Stimulated activated memory B cell treated with anti-CD40 and anti-IgM and Interleukin-4, amounts not matched to agents 10 μg/mL and 1 μg/mL and 100 μg/mL, for 72 hours (primary cell): ENCODE results near the gene TMEM168.

Source experiments
- ATAC-seq: fragments of 150-1000 bp; cut with Tn5 transposase; 2 replicates; pipeline ENCODE4 v1.10.0; 2021
- H3K27ac Mint-ChIP-seq: one replicate; pipeline ENCODE4 v1.8.0; 2022; ENCODE audit warnings: mild to moderate bottlenecking, mixed read lengths
- H3K27me3 Mint-ChIP-seq: one replicate; pipeline ENCODE4 v1.8.0; 2022; ENCODE audit warnings: mixed read lengths
- H3K36me3 Mint-ChIP-seq: one replicate; pipeline ENCODE4 v1.8.0; 2022; ENCODE audit warnings: mixed read lengths
- H3K4me1 Mint-ChIP-seq: one replicate; pipeline ENCODE4 v1.8.0; 2022; ENCODE audit warnings: mixed read lengths
- H3K4me3 Mint-ChIP-seq: one replicate; pipeline ENCODE4 v1.8.0; 2022; ENCODE audit warnings: mild to moderate bottlenecking, moderate library complexity, mixed read lengths
- H3K9me3 Mint-ChIP-seq: one replicate; pipeline ENCODE4 v1.8.0; 2022; ENCODE audit warnings: mixed read lengths

Gene TMEM168

DNA sequence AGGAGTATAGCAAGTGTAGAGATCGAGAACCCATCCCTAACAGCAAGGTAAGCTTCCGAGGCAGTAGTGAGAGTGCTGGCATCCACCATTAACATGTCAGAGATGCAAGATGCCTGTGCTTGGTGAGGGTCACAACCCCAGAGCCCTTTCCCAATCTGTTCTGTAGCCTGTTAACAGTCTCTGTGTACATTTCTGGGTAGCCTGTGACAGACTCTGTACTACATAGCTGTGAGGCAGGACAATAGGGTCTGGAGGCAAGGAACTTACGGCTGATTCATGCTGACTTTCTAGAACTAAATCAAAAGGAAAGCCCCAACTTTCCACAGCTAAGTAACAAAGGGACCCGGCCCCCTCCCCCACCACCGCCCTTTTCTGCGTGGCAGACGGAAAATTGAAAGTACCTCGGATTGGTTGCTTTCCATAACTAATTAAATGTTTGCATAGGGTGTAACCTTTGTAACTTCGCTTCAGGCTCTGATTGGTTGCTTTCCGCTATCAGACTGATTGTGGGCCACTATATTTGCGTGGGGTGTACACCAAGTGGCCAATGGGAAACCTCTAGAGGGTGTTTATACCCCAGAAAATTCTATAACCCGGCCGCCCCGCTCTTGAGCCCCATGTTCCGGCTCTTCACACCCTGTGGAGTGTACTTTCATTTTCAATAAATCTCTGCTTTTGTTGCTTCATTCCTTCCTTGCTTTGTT, 1.4 kb upstream of the TMEM168 start:
- Mint-ChIP-seq H3K4me3 (no peak overlapping the region), H3K4me1 (peaks cover 37% of the 10 kb centered on the region)
- no peak for ATAC-seq

DNA sequence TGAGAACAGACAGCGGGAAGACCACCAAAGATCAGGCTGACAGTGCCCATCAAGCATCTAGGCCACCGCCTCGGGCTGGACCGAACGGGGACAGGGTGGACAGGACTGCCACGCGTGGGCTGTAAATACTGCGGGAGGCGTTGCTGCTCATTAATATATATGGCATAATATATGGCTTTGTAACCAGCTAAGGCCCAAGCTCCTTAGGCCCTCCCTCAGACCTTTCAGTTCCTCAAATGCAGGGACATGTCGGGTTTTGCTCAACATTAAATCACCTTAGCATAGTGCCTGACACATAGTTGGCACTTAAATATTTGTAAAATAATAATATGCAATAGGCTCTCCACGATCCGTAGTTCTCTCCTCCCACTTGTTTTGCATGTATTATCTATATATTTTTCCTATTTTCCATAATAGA, 402 bp upstream of the TMEM168 start:
- Mint-ChIP-seq H3K9me3 (no peaks in the 10 kb centered on the region), H3K27me3 (no peaks in the 10 kb centered on the region), H3K36me3 (peaks cover 6% of the 10 kb centered on the region), H3K4me1 (peaks cover 37% of the 10 kb centered on the region), H3K27ac (peak overlapping the region; percentile 95), H3K4me3 (peak overlapping the region; percentile 86)
- ATAC-seq: peak; percentile 81

More for the DNA sequence above, 1.4 kb upstream of the TMEM168 start:
- Mint-ChIP-seq H3K36me3 (peaks cover 6% of the 10 kb centered on the region), H3K9me3 (no peaks in the 10 kb centered on the region), H3K27ac (no peak overlapping the region), H3K27me3 (no peaks in the 10 kb centered on the region)

DNA sequence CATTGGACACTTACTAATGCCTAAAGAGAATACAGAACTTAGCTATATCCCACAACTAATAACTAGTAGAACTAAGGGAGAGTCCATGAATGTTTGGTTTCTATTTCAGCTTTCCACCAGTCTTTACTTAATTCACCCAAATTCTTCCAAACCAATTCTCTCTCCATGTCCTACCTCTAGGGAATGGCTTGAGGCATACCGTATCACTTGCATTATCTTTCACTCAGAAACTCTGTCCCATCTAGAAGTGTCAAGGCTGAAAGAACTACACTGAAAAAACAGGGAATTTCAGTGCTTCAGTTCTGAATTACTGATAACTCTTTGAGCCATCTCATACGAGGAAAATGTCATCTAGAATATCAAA, 758 bp downstream of the TMEM168 start:
- H3K27me3 Mint-ChIP-seq: no peaks in the 10 kb centered on the region
- ATAC-seq: no peak
- H3K9me3 Mint-ChIP-seq: no peaks in the 10 kb centered on the region
- peak overlapping the region; percentile 86 for H3K4me3 Mint-ChIP-seq
- peaks cover 37% of the 10 kb centered on the region for H3K4me1 Mint-ChIP-seq
- peaks cover 8% of the 10 kb centered on the region for H3K36me3 Mint-ChIP-seq
- peak overlapping the region; percentile 95 for H3K27ac Mint-ChIP-seq

DNA sequence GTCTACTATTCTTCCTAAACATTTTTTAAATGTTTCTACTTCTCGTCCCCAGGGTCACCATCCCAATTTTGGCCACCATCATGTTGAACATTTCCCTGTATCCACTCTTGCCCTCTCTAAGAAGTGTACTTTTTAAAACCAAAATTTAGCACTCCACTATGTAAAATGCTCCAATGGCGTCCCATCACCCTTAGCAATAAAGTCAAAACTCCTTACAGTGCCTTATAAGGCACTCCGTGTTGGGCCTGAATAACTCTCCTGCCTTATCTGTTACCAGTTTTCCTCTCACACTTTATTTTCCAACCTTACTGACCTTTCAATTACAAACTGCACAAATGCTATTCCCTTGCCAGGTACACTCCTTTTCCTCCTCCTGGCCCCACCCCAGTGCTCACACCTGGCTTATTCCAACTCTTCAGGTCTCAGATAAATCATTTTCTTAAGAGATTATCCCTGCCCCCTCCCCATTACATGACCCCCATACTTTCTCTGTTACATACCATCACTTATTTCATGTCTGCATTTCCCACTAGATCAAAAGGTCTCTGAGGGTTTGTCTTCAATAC, 1.3 kb downstream of the TMEM168 start:
- H3K9me3 Mint-ChIP-seq: no peaks in the 10 kb centered on the region
- H3K27ac Mint-ChIP-seq: peak overlapping the region; percentile 95
- peak overlapping the region; percentile 86 for H3K4me3 Mint-ChIP-seq
- no peak for ATAC-seq
- H3K4me1 Mint-ChIP-seq: peaks cover 37% of the 10 kb centered on the region
- no peaks in the 10 kb centered on the region for H3K27me3 Mint-ChIP-seq
- peaks cover 14% of the 10 kb centered on the region for H3K36me3 Mint-ChIP-seq

DNA sequence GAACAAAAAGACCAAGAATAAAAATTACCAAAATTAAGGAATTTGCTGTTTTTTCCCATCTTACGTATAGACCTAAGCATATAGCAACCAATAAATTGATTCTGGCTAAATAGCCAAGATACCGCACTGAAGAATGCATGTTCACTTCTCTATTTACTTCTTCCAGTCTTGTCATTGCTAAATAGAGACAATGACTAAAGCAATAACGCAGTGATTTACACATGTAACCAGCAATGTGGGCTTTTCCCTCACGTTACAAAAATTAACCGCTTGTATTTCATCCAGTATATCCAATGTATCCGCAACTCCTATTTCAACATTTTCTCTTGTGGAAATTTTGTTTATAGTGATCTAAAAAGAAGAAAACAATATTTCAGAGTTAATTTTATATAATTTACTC, 5.6 kb downstream of the TMEM168 start:
- no peak for ATAC-seq
- peaks cover 46% of the 10 kb centered on the region for H3K36me3 Mint-ChIP-seq
- H3K27ac Mint-ChIP-seq: no peak overlapping the region
- H3K4me3 Mint-ChIP-seq: no peak overlapping the region
- H3K9me3 Mint-ChIP-seq: no peaks in the 10 kb centered on the region
- no peaks in the 10 kb centered on the region for H3K27me3 Mint-ChIP-seq
- H3K4me1 Mint-ChIP-seq: peaks cover 43% of the 10 kb centered on the region

DNA sequence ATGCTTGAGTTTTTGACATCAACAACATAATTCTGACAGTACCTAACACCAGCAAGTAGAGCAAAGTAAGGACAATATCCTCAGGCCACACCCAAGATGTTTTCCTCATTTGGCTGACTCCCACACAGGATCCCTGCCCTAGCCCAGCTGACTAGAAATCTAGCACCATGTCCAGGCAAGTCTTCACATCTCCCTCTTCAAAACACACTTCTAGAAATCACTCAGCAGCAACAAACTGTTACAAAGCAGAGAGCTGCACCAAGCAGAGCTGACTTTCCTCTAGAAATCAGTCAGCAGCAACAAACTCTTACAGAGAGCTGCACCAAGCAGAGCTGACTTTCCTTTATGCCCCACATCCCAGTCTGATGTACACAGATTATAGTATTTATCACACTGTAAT, 7.7 kb downstream of the TMEM168 start:
- Mint-ChIP-seq H3K27me3 (no peaks in the 10 kb centered on the region), H3K27ac (no peak overlapping the region), H3K9me3 (no peaks in the 10 kb centered on the region), H3K4me1 (peaks cover 26% of the 10 kb centered on the region), H3K36me3 (peaks cover 55% of the 10 kb centered on the region), H3K4me3 (no peak overlapping the region)
- ATAC-seq: no peak

DNA sequence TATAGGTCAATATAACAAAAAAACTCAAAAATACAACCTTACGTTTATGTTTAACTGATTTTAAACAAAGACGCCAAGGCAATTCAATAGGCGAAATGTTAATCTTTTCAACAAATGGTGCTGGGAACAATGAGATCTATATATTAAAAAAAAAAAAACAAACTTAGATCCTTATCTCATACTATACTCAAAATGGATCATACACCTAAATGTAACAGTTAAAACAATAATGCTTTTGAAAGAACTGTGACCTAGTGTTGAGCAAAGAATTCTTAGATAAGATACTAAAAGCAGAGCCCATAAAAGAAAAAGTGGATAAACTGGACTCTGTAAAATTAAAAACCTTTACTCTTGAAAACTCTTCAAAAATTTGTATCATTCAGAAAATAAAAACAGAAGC, 8.6 kb downstream of the TMEM168 start:
- Mint-ChIP-seq H3K4me3 (no peak overlapping the region), H3K27ac (no peak overlapping the region), H3K4me1 (peaks cover 25% of the 10 kb centered on the region), H3K27me3 (no peaks in the 10 kb centered on the region), H3K9me3 (no peaks in the 10 kb centered on the region), H3K36me3 (peaks cover 60% of the 10 kb centered on the region)
- no peak for ATAC-seq

DNA sequence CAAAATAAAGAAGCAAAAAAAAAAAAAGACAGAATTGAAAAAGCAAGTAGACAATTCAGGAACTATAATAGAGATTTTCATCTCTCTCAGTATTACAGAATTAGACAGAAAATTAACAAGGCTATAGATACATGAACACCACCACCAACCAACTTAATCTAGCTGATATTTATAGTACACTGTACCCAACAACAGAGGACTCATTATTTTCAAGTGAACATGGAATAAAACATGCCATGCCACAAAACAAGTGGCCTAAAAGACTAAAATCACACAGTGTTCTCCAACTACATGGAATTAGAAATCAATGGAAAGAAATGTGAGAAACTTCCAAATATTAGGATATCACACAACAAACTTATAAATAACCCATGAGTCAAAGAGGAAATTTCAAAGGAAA, 9.1 kb downstream of the TMEM168 start:
- Mint-ChIP-seq H3K4me3 (no peak overlapping the region), H3K27ac (no peak overlapping the region)
- no peak for ATAC-seq

DNA sequence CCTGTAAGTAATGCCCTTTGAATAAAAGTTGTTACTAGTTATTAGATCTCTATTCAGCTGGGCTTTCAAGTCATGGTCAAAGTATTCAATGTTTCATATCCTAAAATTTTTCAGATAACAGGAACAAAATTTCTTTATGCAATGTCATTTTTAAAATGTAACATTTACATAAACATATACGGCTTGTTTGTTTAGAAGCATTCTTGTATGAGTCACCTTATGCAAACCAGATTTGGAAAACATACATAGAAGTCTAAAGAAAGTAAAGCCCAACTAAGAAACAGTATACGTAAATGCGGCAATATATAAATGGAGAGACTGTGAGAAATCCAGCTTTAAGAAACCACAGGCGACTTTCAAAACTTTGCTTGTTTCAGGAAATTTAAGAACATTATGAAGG, 10.5 kb downstream of the TMEM168 start:
- H3K4me1 Mint-ChIP-seq: peaks cover 25% of the 10 kb centered on the region
- no peak overlapping the region for H3K27ac Mint-ChIP-seq
- no peak for ATAC-seq
- H3K27me3 Mint-ChIP-seq: no peaks in the 10 kb centered on the region
- no peak overlapping the region for H3K4me3 Mint-ChIP-seq
- no peaks in the 10 kb centered on the region for H3K9me3 Mint-ChIP-seq
- H3K36me3 Mint-ChIP-seq: peaks cover 60% of the 10 kb centered on the region

More for the DNA sequence above, 9.1 kb downstream of the TMEM168 start:
- Mint-ChIP-seq H3K36me3 (peaks cover 60% of the 10 kb centered on the region), H3K27me3 (no peaks in the 10 kb centered on the region), H3K9me3 (no peaks in the 10 kb centered on the region), H3K4me1 (peaks cover 25% of the 10 kb centered on the region)

DNA sequence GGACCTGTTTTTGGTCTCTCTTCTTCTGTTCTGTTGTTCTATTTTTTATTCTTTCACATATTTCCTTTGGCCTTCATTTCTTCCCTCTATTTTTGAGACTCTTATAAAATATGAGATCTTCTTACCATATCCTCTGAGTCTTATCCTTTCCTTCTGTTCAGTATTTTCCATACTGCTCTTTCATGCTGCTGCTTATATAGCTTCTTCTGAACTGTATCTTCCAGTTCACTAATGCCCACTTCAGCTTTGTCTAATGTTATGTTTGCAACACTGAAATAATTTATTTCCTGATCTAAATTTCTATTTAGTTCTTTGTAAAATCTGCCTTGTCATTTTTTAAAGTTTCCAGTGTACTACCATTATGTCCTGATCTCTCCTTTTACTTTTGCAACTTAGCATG, 12.8 kb downstream of the TMEM168 start:
- Mint-ChIP-seq H3K4me1 (peaks cover 18% of the 10 kb centered on the region), H3K27me3 (no peaks in the 10 kb centered on the region), H3K27ac (no peak overlapping the region), H3K9me3 (no peaks in the 10 kb centered on the region), H3K36me3 (peaks cover 42% of the 10 kb centered on the region), H3K4me3 (no peak overlapping the region)
- ATAC-seq: no peak

DNA sequence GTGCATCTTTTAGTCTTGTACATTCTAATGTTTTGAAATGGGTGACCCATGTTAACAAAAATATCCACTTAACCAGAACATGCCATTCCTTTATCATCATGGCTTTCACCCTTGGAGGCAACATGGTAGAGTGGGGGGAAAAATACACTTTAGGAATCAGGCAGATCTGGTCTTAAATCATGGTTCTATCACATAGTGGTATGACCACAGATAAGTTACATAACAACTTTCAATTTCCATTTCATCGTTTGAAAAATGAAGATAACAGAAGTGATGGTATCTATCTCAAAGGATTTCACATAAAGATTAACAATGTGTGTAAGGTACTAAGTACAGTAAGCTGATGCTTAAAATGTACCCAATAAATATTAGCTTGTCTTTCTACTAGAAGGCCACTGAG, 19.0 kb downstream of the TMEM168 start:
- ATAC-seq: no peak
- H3K27me3 Mint-ChIP-seq: no peaks in the 10 kb centered on the region
- no peaks in the 10 kb centered on the region for H3K4me1 Mint-ChIP-seq
- H3K27ac Mint-ChIP-seq: no peak overlapping the region
- H3K36me3 Mint-ChIP-seq: peaks cover 14% of the 10 kb centered on the region
- H3K9me3 Mint-ChIP-seq: no peaks in the 10 kb centered on the region
- no peak overlapping the region for H3K4me3 Mint-ChIP-seq

DNA sequence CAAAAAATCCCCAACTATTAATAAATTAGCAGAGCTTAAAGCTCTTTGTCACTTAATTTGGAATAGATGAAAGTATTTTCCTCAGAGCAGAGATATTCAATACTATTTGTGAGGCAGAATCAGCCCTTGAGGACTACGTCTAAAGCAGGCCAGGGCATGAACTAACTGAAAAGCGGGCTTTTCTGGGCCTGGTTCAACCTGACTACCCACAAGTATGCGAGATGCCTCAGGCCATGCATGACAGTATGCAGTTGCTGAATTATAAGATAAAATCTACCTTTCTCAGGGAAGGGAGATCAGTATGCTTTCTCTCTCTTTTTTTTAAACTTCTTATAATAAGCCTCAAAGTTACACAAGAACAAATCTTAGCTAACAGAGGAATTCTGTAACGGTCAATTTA, 20.1 kb downstream of the TMEM168 start:
- Mint-ChIP-seq H3K9me3 (no peaks in the 10 kb centered on the region), H3K36me3 (peaks cover 14% of the 10 kb centered on the region), H3K27ac (no peak overlapping the region), H3K27me3 (no peaks in the 10 kb centered on the region), H3K4me3 (no peak overlapping the region), H3K4me1 (no peaks in the 10 kb centered on the region)
- ATAC-seq: no peak

DNA sequence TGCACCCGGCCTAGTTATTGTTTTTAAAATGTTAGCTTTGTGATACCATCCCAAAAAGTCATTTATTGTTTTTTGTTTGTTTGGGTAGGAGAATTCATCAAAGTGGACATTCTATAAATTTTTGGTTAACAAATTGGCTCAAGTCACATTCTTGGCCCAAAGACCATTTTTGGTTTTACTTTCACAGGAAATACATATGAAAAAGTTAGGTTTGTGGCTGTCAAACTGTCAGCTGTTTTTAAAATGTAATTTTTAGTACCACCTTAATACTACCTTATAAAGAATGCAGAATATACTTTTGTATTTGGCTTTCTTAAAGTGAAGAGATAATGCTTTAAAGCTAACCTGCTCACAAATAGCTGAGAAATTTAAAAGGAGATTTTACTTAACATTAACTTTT, 25.1 kb downstream of the TMEM168 start:
- no peaks in the 10 kb centered on the region for H3K4me1 Mint-ChIP-seq
- H3K27me3 Mint-ChIP-seq: no peaks in the 10 kb centered on the region
- peaks cover 30% of the 10 kb centered on the region for H3K36me3 Mint-ChIP-seq
- H3K4me3 Mint-ChIP-seq: no peak overlapping the region
- H3K9me3 Mint-ChIP-seq: no peaks in the 10 kb centered on the region
- no peak overlapping the region for H3K27ac Mint-ChIP-seq
- ATAC-seq: no peak

DNA sequence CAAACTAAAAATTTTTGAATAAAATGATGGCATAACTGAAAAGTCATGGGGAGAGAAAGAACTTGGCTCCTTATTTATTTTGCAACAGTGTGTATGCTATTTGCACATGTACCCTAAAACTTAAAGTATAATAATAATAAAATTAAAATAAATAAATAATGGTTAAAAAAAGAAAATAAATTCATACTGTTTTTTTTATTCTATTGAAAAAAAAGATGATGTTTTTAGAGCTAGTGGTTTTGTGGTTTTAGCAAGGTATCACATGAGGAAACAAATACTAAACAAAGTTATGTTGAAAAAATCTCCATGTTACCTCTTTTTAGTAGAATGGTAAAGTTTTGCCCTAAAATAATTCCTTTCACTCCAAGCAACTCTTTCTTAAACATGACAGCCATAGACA, 26.2 kb downstream of the TMEM168 start:
- Mint-ChIP-seq H3K9me3 (no peaks in the 10 kb centered on the region), H3K4me3 (no peak overlapping the region)

DNA sequence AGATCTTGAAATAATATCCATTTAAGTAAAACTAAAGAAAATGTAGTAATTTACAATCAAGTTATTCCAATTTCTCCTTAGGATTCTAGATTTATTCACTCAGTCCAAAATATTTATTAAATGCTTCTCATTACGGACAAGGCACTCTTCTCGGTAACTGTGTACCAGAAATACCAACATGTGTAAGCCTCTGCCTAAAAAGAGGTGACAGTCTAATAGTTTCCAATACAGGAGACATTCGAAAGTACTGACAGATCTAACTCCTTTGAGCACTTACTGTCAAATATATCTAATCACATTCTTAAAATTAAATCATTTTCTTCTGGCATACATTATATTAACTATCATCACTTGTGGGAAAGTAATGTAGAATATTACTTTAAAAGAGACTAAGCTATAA, 26.9 kb downstream of the TMEM168 start:
- no peaks in the 10 kb centered on the region for H3K9me3 Mint-ChIP-seq
- H3K27ac Mint-ChIP-seq: no peak overlapping the region
- no peaks in the 10 kb centered on the region for H3K27me3 Mint-ChIP-seq
- peaks cover 24% of the 10 kb centered on the region for H3K36me3 Mint-ChIP-seq
- H3K4me1 Mint-ChIP-seq: no peaks in the 10 kb centered on the region
- H3K4me3 Mint-ChIP-seq: no peak overlapping the region
- ATAC-seq: no peak

More for the DNA sequence above, 26.2 kb downstream of the TMEM168 start:
- H3K4me1 Mint-ChIP-seq: no peaks in the 10 kb centered on the region
- H3K36me3 Mint-ChIP-seq: peaks cover 24% of the 10 kb centered on the region
- no peaks in the 10 kb centered on the region for H3K27me3 Mint-ChIP-seq
- no peak overlapping the region for H3K27ac Mint-ChIP-seq
- no peak for ATAC-seq

DNA sequence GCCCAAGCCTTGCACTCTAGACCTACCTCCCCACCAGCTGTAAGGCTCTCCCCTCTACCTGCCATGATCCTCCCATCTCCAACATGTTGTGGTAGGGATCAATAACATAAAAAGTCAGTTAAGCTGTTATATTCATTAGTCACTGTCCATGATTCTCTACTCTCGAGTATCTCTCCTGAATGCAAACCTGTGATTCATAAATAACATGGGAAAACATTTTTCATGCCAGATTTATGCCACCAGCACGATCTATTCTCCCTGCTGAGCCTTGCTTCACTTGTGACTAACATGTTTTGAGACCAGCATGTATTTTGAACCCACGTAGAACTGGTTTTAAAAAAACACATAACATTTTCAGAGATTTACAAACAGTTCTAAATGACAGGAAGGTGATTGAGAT, 30.3 kb downstream of the TMEM168 start:
- Mint-ChIP-seq H3K4me3 (no peak overlapping the region), H3K27me3 (no peaks in the 10 kb centered on the region), H3K4me1 (peaks cover 6% of the 10 kb centered on the region), H3K9me3 (no peaks in the 10 kb centered on the region), H3K36me3 (peaks cover 16% of the 10 kb centered on the region), H3K27ac (no peak overlapping the region)
- no peak for ATAC-seq
